NB4 (cell line): Measurements from ENCODE around the gene PANX1.

Experiments used
- DNase-seq: peaks from one replicate; pipeline ENCODE4 v3.0.0; 2010; ENCODE audit warnings: low read depth
- H3K4me3 ChIP-seq: one replicate; pipeline ENCODE4 v1.5.1; 2011; ENCODE audit warnings: mild to moderate bottlenecking, low read depth, low read length, moderate library complexity
- MYC ChIP-seq: IDR thresholded peaks from 2 replicates; pipeline ENCODE4 v1.6.1; 2011; ENCODE audit warnings: low read depth, low read length
- POLR2A ChIP-seq: IDR thresholded peaks from 2 replicates; pipeline ENCODE4 v1.6.1; 2011; ENCODE audit warnings: mild to moderate bottlenecking; ENCODE audit not compliant: insufficient read length; ENCODE audit errors: extremely low read depth
- TF ChIP-seq, protein P1 (sequence below): IDR thresholded peaks from one replicate; pipeline ENCODE4 v1.5.1; 2012; ENCODE audit warnings: low read depth, low read length
- TF ChIP-seq, protein P2 (sequence below): IDR thresholded peaks from 2 replicates; pipeline ENCODE4 v1.6.1; 2011; ENCODE audit warnings: low read depth, low read length

PANX1 gene

DNA sequence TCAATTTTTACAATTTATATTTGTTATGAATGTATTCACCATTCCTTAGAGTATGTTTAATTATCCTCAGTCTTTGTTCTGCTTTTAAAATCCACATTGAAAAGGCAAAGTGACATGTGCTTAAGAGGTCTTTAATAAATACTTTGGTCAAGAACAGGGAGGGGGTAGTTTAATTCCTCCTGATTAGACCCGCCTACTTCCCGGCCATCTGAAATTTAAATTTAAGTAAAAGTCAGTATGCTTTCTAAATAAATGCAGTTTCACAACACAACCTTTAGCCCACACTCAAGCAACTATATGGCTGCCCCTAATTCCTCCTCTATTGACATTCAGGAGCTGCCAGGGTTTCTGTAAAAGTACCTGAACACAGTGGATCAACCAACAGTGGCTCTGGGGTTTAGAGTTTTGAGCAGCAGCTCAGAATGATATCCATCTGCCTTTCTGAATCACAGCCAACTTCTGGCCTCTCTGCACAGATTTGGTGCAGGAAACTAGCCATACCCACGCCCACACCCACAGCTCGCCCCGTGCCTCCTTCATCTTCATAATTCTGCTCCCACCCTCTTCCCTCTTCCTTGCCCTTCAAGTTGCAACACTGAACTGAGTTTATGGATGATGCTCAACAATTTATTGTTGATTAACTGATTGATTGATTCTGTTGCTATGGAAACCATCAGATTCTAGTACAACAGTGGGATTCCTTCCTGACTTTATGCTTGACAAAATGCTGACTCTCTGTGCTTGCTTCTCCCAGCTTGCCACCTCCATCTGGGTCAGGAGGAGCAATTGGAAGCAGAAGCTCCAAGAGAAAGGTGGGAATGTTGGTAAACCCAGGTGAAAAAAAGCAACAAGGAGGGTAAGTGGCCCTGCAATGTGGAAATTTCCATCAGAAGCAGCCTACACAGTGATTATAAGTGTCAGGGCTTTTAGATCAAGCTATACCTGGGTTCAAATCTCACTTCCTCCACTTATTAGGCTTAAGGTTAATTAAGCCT, 70.8 kb downstream of the PANX1 start:
- no peak overlapping the region for H3K4me3 ChIP-seq
- TF ChIP-seq POLR2A = no peak
- TF ChIP-seq MYC = no peak
- TF ChIP-seq, protein P1, sequence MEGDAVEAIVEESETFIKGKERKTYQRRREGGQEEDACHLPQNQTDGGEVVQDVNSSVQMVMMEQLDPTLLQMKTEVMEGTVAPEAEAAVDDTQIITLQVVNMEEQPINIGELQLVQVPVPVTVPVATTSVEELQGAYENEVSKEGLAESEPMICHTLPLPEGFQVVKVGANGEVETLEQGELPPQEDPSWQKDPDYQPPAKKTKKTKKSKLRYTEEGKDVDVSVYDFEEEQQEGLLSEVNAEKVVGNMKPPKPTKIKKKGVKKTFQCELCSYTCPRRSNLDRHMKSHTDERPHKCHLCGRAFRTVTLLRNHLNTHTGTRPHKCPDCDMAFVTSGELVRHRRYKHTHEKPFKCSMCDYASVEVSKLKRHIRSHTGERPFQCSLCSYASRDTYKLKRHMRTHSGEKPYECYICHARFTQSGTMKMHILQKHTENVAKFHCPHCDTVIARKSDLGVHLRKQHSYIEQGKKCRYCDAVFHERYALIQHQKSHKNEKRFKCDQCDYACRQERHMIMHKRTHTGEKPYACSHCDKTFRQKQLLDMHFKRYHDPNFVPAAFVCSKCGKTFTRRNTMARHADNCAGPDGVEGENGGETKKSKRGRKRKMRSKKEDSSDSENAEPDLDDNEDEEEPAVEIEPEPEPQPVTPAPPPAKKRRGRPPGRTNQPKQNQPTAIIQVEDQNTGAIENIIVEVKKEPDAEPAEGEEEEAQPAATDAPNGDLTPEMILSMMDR = no peak
- DNase-seq = no peak

DNA sequence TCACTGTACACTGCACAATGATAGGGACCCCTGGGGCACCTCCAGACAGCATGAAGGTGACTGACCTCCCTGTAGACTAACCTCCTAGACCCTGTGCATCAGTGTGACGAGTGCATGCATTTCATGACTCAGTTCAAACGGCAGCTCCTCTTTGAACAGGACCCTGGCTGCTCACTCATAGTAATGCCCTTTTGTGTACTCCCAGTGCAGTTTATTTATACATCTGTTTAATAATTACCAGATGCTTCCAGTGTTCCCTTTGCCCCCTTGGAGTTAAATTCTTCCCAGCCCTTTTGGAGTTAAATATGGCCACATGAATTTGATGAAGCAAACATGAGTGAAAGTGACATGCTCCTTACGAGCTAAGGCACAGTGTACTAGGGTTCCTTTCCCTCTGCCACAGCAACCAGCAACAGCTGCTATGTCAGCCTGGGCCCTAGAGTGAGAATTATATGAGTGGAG, 72.4 kb downstream of the PANX1 start:
- H3K4me3 ChIP-seq = no peak overlapping the region
- no peak for DNase-seq
- TF ChIP-seq POLR2A = no peak
- TF ChIP-seq MYC = no peak

DNA sequence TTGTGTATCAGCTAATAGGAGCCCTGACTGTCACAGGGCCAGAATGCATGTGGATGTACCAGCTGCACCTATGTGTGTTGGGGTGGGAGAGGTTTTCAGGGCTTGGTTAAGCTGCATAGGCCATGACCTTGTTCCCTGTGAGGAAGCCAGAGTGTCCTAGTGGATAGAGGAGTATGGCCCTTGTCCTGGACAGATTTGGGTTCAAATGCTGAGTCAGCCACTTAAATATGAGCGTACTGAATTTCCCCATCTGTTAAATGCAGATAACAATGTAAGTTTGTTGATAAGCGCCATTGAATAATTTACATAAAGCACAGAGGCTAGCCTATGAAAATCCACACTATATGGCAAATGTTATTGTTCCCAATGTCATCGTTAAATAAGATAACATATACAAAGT, 74.4 kb downstream of the PANX1 start:
- no peak for DNase-seq
- no peak for TF ChIP-seq POLR2A
- TF ChIP-seq, protein P2, sequence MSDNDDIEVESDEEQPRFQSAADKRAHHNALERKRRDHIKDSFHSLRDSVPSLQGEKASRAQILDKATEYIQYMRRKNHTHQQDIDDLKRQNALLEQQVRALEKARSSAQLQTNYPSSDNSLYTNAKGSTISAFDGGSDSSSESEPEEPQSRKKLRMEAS = no peak
- TF ChIP-seq, protein P1 = no peak
- no peak for TF ChIP-seq MYC
- H3K4me3 ChIP-seq = no peak overlapping the region

DNA sequence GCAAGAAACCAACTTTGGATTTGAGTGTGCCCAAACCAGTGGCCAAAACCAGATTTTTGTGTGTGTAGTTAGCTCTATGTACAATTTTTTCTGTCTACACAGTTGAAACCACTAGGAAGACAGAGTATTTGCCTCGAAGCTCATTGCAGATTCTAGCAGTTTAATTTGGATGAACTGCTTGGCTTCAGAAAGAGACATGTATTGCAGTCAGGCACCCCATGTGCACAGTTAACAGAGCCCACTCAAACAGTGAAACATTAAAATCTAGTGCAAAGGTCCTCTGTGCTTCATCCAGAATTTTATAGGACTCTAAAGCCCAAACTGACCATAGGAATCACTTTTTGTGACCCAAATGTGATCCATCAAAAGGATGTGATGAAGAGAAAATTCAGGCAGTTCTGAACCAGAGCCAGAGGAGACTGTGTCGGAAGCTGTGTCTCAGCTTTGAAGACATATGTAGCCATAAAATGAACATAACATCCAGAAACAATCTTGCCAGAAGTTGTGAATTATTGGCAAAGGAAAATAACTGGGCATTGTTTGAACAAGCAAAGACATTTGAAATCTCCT, 82.7 kb downstream of the PANX1 start:
- H3K4me3 ChIP-seq = no peak overlapping the region
- no peak for DNase-seq
- TF ChIP-seq, protein P2 = no peak

DNA sequence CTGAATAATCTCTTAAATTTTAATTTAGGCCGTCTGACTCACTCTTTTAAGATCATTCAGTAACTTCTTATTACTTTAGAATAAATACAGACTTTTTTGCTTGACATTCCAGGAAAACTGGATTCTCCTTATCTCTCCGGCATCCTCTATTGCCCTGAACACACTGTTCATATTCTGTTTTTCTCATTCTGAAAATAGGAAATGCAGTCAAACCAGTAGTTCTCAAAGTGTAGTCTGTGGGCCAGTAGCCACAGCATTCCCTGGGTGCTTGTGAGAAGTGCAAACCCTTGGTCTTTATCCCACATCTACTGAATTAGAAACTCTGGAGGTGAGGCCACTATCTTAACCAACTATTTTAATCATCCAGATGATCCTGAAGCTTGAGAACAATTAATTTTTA, 84.3 kb downstream of the PANX1 start:
- no peak for DNase-seq
- TF ChIP-seq POLR2A (no peak), MYC (no peak)
- TF ChIP-seq, protein P1 = no peak
- TF ChIP-seq, protein P2 = no peak

DNA sequence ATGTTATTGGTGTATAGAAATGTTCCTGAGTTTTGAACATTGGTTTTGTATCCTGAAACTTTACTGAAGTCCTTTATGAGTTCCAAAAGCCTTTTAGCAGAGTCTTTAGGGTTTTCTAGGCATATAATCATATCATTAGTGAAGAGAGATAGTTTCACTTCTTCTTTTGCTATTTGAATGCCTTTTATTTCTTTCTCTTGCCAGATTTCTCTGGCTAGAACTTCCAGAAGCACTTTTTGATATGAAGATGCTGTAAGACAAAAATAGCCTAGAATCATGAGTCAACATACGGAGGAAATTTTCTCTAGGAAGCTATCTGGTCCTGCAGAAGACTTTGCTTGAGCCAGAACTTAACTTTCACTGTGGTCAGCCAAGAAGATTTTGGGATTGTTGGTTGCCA, 89.1 kb downstream of the PANX1 start:
- H3K4me3 ChIP-seq = no peak overlapping the region
- no peak for DNase-seq
- TF ChIP-seq MYC (no peak), POLR2A (no peak)
- TF ChIP-seq, protein P1 = no peak
- TF ChIP-seq, protein P2 = no peak

More for the DNA sequence above, 84.3 kb downstream of the PANX1 start:
- no peak overlapping the region for H3K4me3 ChIP-seq
